Measurements from ENCODE around the gene TTC13.

TTC13 gene

DNA sequence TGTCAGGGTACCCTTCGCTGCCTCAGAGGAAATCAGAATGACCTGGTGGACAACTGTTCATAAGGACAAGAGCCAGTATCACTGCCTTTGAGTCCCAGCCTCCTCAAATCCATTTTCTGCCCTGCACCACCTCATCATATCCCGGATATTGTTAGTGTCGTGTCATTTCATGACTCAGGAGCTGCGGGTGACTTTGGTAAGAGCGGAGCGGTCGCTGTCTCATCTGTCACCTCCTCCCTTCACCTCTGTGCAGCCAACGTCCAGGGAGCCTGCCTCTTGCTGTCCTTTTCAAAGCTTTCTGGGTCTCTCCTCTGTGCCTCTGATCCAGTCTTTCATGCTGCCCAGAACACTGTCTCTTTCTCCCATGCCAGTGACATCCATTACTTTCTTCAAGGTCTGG lies 103.3 kb downstream of the TTC13 start:
- TF ChIP-seq ZNF274 (IDR thresholded peaks at IDR 0.05; ENCODE audit: low read depth, low read length) = no peak
- no peak overlapping the region for H3K4me3 ChIP-seq (ENCODE audit: low read length)

DNA sequence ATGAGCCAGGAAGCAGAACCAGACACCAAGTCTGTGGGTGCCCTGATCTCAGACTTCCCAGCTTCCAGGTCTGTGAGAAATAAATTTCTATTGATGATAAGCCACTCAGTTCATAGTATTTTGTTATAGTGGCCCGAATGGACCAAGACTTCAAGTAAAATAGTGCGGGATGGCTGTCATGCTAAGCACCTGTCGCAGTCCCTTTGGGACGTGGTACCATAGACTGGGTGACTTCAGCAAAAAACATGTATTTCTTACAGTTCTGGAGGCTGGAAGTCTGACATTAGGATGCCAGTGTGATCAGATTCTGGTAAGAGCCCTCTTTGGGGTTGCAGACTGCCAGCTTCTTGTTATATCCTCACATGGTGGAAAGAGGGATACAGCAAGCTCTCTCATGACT lies 107.7 kb downstream of the TTC13 start:
- H3K4me3 ChIP-seq (ENCODE audit: low read length) = no peak overlapping the region
- no peak for TF ChIP-seq ZNF274 (IDR thresholded peaks at IDR 0.05; ENCODE audit: low read depth, low read length)

GRCh38 chr1:230869500-230869899 lies 109.2 kb downstream of the TTC13 start:
- no peak for TF ChIP-seq ZNF274 (IDR thresholded peaks at IDR 0.05; ENCODE audit: low read depth, low read length)
- no peak overlapping the region for H3K4me3 ChIP-seq (ENCODE audit: low read length)

DNA sequence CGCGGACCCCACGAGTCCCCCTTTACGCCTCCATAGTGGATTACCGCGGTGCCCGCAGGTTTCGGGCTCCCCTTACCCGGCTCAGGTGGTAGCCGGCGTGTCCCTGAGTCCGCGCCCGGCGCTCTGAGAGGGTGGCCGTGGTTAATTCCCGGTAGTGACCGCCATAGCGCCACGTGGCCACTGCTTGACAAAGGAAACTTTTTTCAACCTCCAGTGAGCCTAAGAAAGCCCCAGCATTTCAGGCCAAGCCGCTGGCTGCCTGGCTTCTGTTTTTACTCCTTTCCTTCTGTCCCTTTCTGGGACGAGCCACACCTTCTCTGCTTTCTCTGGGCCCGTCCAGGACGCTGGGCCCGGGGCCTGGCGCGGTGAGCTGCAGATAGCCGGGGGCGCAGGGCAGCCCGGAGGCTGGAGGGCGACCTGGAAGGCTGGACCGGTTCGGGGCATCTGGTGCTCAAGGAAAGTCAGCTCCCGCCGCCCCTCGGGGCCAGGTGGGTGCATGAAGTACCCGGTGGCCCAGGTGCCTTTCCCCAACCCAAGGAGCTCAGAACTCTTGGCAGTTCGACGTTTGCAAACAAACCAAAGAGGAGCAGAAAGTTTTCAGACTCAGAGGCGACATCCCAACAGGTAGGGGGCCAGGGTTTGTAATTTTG lies 109.8 kb downstream of the TTC13 start:
- H3K4me3 ChIP-seq (ENCODE audit: low read length) = peak overlapping the region; percentile 50
- no peak for TF ChIP-seq ZNF274 (IDR thresholded peaks at IDR 0.05; ENCODE audit: low read depth, low read length)

DNA sequence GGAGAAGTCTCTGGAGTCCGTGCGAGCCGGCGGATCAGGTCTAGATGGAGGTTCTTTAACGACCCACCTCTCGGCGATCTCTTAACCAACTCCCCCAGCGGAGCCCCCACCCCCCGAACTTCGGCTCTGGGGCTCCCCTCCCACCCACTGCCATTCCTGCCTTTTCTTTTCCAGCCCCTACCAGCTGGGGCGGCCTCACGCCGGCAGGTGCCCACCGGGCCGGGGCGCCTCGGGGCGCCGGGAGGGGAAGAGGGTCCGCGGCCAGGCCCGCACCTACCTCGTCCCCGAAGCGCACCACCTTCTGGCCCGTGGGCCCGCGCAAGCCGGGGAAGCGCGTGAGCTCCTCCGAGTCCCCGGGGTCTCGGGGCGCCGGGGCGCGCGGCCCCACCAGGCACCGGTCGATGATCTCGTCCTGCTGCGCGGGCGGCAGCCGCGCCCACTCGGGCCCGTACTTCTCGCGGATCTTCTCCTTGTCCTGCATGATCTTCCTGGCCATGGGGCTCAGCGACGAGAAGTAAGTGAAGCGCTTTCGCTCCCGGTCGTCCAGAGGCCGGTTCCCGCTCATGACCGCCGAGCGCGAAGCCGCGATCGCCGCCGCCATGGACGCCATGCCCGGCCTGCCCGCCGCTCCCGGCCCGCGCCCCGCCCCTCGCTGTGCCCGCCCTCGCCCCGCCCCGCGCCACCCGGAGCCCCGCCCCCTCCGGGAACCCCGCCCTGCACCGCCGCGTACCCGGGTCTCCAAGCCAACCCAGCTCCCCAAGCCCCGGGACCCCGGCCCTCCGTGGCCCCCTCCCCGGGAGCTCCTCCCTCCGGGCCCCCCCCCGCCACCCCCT lies 110.5 kb downstream of the TTC13 start, which contains the start of gene C1orf198:
Gene C1orf198, minus strand, starts transcription at position 619 of the 833 bp plus-strand sequence. Its CDS starts 9 bp downstream, at position 610.
- H3K4me3 ChIP-seq (ENCODE audit: low read length) = peak within 1 kb of the TSS; percentile 95
- TF ChIP-seq ZNF274 (IDR thresholded peaks at IDR 0.05; ENCODE audit: low read depth, low read length) = no peak

DNA sequence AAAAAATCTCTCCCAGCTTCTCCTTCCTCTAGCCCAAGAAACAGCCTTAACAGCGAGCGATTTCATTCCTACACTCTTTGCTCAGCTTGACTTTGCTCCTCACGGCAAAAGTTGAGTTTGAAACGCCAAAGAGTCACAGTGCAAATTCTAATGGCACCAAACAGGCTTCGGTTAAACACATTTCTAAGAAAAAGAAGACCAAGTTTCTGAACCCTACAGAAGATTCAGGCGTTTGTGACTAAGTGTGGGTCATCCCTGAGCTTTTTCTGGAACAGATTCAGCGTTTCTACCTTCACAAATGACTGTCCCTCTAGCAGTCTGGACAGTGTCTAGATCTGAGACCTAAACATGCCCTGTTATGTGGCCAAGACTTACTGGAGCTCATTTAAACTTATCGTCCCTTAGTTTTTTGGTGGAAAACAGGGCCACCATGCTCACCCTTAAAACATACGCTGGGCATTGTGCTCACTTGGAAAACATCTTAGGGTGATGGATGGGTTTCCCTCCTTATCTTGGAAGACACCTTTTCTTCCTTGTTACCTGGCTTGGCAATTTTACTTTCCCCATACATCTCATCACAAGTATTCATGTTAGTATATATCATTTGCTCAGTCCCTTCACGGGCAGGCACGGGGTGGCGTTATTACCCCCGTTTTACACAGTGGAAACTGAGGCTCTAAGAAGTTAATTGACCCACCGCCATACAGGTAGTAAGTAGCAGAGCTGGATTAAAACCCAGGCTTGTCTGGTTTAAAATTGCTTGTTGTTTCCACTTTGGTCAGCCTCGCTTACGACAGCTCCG lies 111.4 kb downstream of the TTC13 start:
- no peak for TF ChIP-seq ZNF274 (IDR thresholded peaks at IDR 0.05; ENCODE audit: low read depth, low read length)
- H3K4me3 ChIP-seq (ENCODE audit: low read length) = peak overlapping the region; percentile 95

- TF ChIP-seq ZNF274 (IDR thresholded peaks at IDR 0.05; ENCODE audit: low read depth, low read length) = no peak
- H3K4me3 ChIP-seq (ENCODE audit: low read length) = no peak overlapping the region
These were observed 112.2 kb downstream of the TTC13 start for GRCh38 chr1:230866171-230867070.

GRCh38 chr1:230865062-230865817 lies 113.4 kb downstream of the TTC13 start:
- no peak overlapping the region for H3K4me3 ChIP-seq (ENCODE audit: low read length)
- TF ChIP-seq ZNF274 (IDR thresholded peaks at IDR 0.05; ENCODE audit: low read depth, low read length) = no peak

- no peak overlapping the region for H3K4me3 ChIP-seq (ENCODE audit: low read length)
- no peak for TF ChIP-seq ZNF274 (IDR thresholded peaks at IDR 0.05; ENCODE audit: low read depth, low read length)
These were observed 114.2 kb downstream of the TTC13 start for GRCh38 chr1:230864441-230864840.

DNA sequence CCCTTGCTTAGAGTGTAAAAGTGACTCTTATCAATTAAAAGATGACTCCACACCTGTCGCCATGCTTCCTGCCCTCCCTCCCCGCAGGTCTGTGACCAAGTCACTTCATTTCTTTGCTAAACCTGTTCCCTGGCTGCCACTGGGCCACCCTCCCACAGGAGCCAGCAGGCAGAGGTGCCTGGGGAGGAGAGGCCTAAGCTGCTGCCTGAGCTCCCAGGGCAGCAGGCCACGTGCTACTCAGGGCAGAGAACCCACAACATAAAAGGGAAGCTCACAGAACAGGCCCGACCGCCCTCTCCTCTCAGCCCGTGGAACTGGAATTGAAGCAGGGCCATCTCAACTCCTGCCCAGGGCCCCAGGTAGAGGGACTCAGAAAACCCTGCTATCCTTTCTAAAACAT lies 115.2 kb downstream of the TTC13 start:
- no peak overlapping the region for H3K4me3 ChIP-seq (ENCODE audit: low read length)
- no peak for TF ChIP-seq ZNF274 (IDR thresholded peaks at IDR 0.05; ENCODE audit: low read depth, low read length)

GRCh38 chr1:230861970-230862595 lies 116.6 kb downstream of the TTC13 start:
- no peak for TF ChIP-seq ZNF274 (IDR thresholded peaks at IDR 0.05; ENCODE audit: low read depth, low read length)
- H3K4me3 ChIP-seq (ENCODE audit: low read length) = no peak overlapping the region

GRCh38 chr1:230861489-230861888 lies 117.2 kb downstream of the TTC13 start:
- no peak for TF ChIP-seq ZNF274 (IDR thresholded peaks at IDR 0.05; ENCODE audit: low read depth, low read length)
- no peak overlapping the region for H3K4me3 ChIP-seq (ENCODE audit: low read length)
